HepG2 (cell line): Measurements from ENCODE around the gene ATP9A. TPM values are rescaled to one million over a fixed set of nuclear protein-coding genes. Genes with fewer than 3 reads are reported as not detected.

ENCODE experiments used
- ATAC-seq: fragments of 200-7000 bp; cut with Tn5 transposase; 3 replicates; pipeline ENCODE4 v1.9.1; 2020; ENCODE audit warnings: mild to moderate bottlenecking, moderate library complexity
- BruUV-seq: library from RNA; stranded (reverse); fragments of 400-500 nt; replicated peaks from 2 replicates; lab custom pipeline; 2021; lab: Mats Ljungman, UMichigan
- CTCF ChIA-PET: fragments of 300-600 bp; formaldehyde crosslinking; extraction: SDS; loops from one replicate; lab custom pipeline; 2021; ENCODE audit warnings: low total read pairs, inconsistent platforms, low intra/inter-chr PET ratio; lab: Yijun Ruan, JAX
- POLR2A ChIA-PET: fragments of 350-600 bp; sonication (Branson Sonifier 250); formaldehyde crosslinking; loops from one replicate; lab custom pipeline; 2020; ENCODE audit warnings: antibody characterized with exemption, inconsistent platforms; lab: Yijun Ruan, JAX
- DNase-seq: peaks from one replicate; pipeline ENCODE4 v3.0.0-alpha.2; 2015; ENCODE audit warnings: low spot score
- FAIRE-seq: peaks from 3 replicates; lab custom pipeline; 2011; peaks lifted over from hg19 to GRCh38; lab: Jason Lieb, UNC
- H2AFZ ChIP-seq: one replicate; pipeline ENCODE4 v1.6.1; 2011; ENCODE audit warnings: low read length, inconsistent platforms
- H3K27ac ChIP-seq: fragments of 300-600 bp; 3 replicates; pipeline ENCODE4 v1.8.0; 2011; ENCODE audit warnings: mixed run types, mild to moderate bottlenecking, mixed read lengths, low read length, inconsistent platforms; ENCODE audit not compliant: insufficient read depth; ENCODE audit errors: extremely low read length
- H3K27me3 ChIP-seq, 2 experiments: fragments of 200-600 bp in 1 of 2; 2 replicates in 1 of 2; 3 replicates in 1 of 2; pipeline versions ENCODE4 v1.6.0 to v1.8.0; 2011; ENCODE audit warnings: low read length in 2 of 2, mild to moderate bottlenecking in 2 of 2, moderate library complexity in 2 of 2, inconsistent platforms in 1 of 2; ENCODE audit not compliant: insufficient read depth in 2 of 2, control insufficient read depth in 1 of 2
- H3K36me3 ChIP-seq, 2 experiments: fragments of 200-600 bp in 1 of 2; replicated peaks in 1 of 2; 2 replicates in 1 of 2; 3 replicates in 1 of 2; pipeline versions ENCODE4 v1.5.1 to v1.8.0; 2011; ENCODE audit warnings: low read length in 2 of 2, inconsistent platforms in 1 of 2; ENCODE audit not compliant: insufficient read depth in 2 of 2, control insufficient read depth in 1 of 2
- H3K4me1 ChIP-seq: 2 replicates; pipeline ENCODE4 v1.5.1; 2012; ENCODE audit warnings: low read length, inconsistent platforms; ENCODE audit not compliant: insufficient read depth
- H3K4me2 ChIP-seq: 2 replicates; pipeline ENCODE4 v1.6.0; 2011; ENCODE audit warnings: low read depth, low read length, inconsistent platforms
- H3K4me3 ChIP-seq, 3 experiments: fragments of 200-600 bp in 1 of 3; sonication (generic), shearing (Covaris generic) in 1 of 3; replicated peaks in 1 of 3; 2 replicates each; pipeline ENCODE4 v1.5.1; 2011 to 2016; ENCODE audit warnings: low read length in 3 of 3, inconsistent platforms in 2 of 3, low read depth in 2 of 3, mild to moderate bottlenecking in 2 of 3, control low read depth in 1 of 3, mixed read lengths in 1 of 3; ENCODE audit not compliant: insufficient read depth in 1 of 3
- H3K79me2 ChIP-seq: one replicate; pipeline ENCODE4 v1.6.1; 2011; ENCODE audit warnings: low read length, inconsistent platforms; ENCODE audit not compliant: insufficient read depth
- H3K9ac ChIP-seq: 2 replicates; pipeline ENCODE4 v1.6.0; 2011; ENCODE audit warnings: mild to moderate bottlenecking, low read depth, low read length, inconsistent platforms; ENCODE audit not compliant: insufficient read depth
- H3K9me3 ChIP-seq: 2 replicates; pipeline ENCODE4 v1.5.1; 2012; ENCODE audit warnings: mild to moderate bottlenecking, low read length
- H4K20me1 ChIP-seq: 2 replicates; pipeline ENCODE4 v1.6.0; 2011; ENCODE audit warnings: inconsistent platforms, mild to moderate bottlenecking, low read length, moderate library complexity; ENCODE audit not compliant: insufficient read depth
- ELF3 ChIP-seq: IDR thresholded peaks from 2 replicates; pipeline ENCODE4 v1.6.1; 2016; ENCODE audit warnings: missing genetic modification reagents, missing compliant biosample characterization
- KLF12 ChIP-seq: sonication (generic); formaldehyde crosslinking; IDR thresholded peaks from 2 replicates; pipeline ENCODE4 v1.4.0; 2020; ENCODE audit warnings: missing genetic modification reagents, borderline replicate concordance
- PHF21A ChIP-seq: sonication (generic); formaldehyde crosslinking; IDR thresholded peaks from 2 replicates; pipeline ENCODE4 v1.5.0; 2020; ENCODE audit warnings: mild to moderate bottlenecking, missing genetic modification reagents
- SMAD1 ChIP-seq: sonication (generic); formaldehyde crosslinking; IDR thresholded peaks from 2 replicates; pipeline ENCODE4 v1.4.0; 2020; ENCODE audit warnings: missing genetic modification reagents, low read depth, mild to moderate bottlenecking, borderline replicate concordance
- SRY ChIP-seq: sonication (generic); formaldehyde crosslinking; IDR thresholded peaks from 2 replicates; pipeline ENCODE4 v1.8.0; 2022; ENCODE audit warnings: mild to moderate bottlenecking, missing genetic modification reagents
- TBP ChIP-seq: sonication (generic); formaldehyde crosslinking; IDR thresholded peaks from 2 replicates; pipeline ENCODE4 v1.5.0; 2020; ENCODE audit warnings: missing genetic modification reagents
- ZBTB38 ChIP-seq: sonication (generic); formaldehyde crosslinking; IDR thresholded peaks from 2 replicates; pipeline ENCODE4 v1.5.1; 2020; ENCODE audit warnings: mild to moderate bottlenecking, missing genetic modification reagents
- ZNF567 ChIP-seq: sonication (generic); formaldehyde crosslinking; IDR thresholded peaks from 2 replicates; pipeline ENCODE4 v1.8.1; 2023; ENCODE audit warnings: mild to moderate bottlenecking, missing genetic modification reagents, borderline replicate concordance
- ZNF629 ChIP-seq: sonication (generic); formaldehyde crosslinking; conservative IDR thresholded peaks from 2 replicates; pipeline ENCODE4 v1.5.0; 2020; ENCODE audit warnings: missing genetic modification reagents
- WGBS: methylation state at CpG from one replicate; pipeline ENCODE4 v1.1.6; 2017; ENCODE audit warnings: low lambda C conversion rate; 5-methylcytosine and 5-hydroxymethylcytosine counted together
- in situ Hi-C: cut with HindIII; loops from 2 replicates; pipeline ENCODE4 v1.10.0; 2017; ENCODE audit warnings: low pct_unique_long_range_greater_than_20kb; ENCODE audit not compliant: extremely low pct_ligation_motif_present
- intact Hi-C: fragments of 100-400 bp; cut with micrococcal nuclease; formaldehyde crosslinking; loops from one replicate; pipeline ENCODE4 v1.10.0; 2022; ENCODE audit not compliant: unreplicated experiment
- polyA plus RNA-seq, 8 experiments: library from polyadenylated mRNA; depleted of rRNA in 3 of 8; stranded (reverse) in 7 of 8; unstranded in 1 of 8; fragments of >200 nt; fragmentation: Illumina TruSeq in 4 of 8; extraction: Trizol in 4 of 8; gene quantifications; 2 replicates each; pipeline versions ENCODE4 v1.2.1 to v1.2.3, GENCODE V29; 2011 to 2016; ENCODE audit warnings: low read depth in 4 of 8, missing spikeins in 1 of 8, mixed read lengths in 1 of 8; ENCODE audit not compliant: insufficient read depth in 1 of 8
- total RNA-seq, 5 experiments: library from RNA; depleted of rRNA; stranded (reverse); fragments of >200 nt; fragmentation: Illumina TruSeq; extraction: Trizol; gene quantifications; 2 replicates each; pipeline ENCODE4 v1.2.3, GENCODE V29; 2016; ENCODE audit warnings: low read depth in 1 of 5

ATP9A gene
- total and polyA plus RNA-seq, 2 of the 13 experiments (the other 11 are each of a cell fraction or from before 2014, with no cell fraction given): 11.8 to 18.5 TPM

DNA sequence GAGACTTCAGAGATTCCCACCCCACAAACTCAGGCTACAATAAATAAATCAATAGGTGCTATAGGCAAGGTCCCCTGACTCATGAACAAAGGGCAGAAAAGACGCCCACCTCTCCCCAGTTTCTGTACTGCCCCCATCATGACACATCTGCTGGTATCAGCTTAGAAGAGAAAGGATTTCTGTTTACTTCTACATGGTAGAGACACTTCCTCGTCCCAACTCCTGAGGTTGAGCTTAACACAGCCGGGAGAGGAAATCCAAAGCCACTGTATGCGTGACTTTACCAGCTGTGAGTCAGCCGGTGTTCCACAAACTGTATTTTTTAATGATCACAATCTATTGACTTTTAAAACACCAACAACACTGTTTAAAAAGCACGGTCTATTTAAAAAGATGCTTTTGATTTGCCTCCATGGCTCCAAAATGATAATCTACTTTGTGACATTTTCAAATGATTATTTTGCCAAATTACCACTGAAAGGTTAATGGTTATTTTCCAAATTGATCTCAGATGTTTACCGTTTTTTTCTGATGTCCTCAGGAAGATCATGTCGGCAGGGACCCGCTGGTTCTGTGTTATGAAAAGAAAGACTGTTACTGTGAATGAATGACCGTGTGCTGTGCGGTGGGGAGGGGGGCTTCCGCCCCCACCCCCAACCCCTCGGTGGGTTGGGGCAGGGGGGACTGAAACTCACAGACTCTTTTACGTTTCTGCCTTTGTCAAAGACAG lies 72.5 kb downstream of the ATP9A start:
- CTCF ChIA-PET: no interaction called here
- peak; percentile 33 for DNase-seq
- no TSS peak for BruUV-seq

GRCh38 chr20:51692806-51693400 lies 75.3 kb downstream of the ATP9A start:
- FAIRE-seq (no peak), ATAC-seq (no peak), DNase-seq (no peak)
- Histone ChIP-seq H3K9ac (no peak overlapping the region), H3K4me1 (peaks cover 27% of the 10 kb centered on the region), H3K9me3 (no peaks in the 10 kb centered on the region), H3K79me2 (no peaks in the 10 kb centered on the region), H2AFZ (no peak overlapping the region), H3K27me3 (no peaks in the 10 kb centered on the region), H3K4me2 (no peak overlapping the region), H3K27ac (no peak overlapping the region), H3K4me3 (no peak overlapping the region), H3K36me3 (peaks cover 0 to 11% of the 10 kb centered on the region in 2 experiments; a peak in 3 of 5 replicates), H4K20me1 (no peaks in the 10 kb centered on the region)
- no peak for TF ChIP-seq SRY (CRISPR knock-in tag)
- no peak for TF ChIP-seq ZNF629 (CRISPR knock-in tag)
- TF ChIP-seq SMAD1: no peak
- intact Hi-C loops (no loop called here), in situ Hi-C loops (no loop called here)
- POLR2A ChIA-PET: no interaction called here
- CTCF ChIA-PET: no interaction called here
- no TSS peak for BruUV-seq
- 95% methylated on average over 13 of the region's 13 CpGs for WGBS

More for the DNA sequence above, 72.5 kb downstream of the ATP9A start:
- Histone ChIP-seq H3K9me3 (no peaks in the 10 kb centered on the region), H4K20me1 (no peaks in the 10 kb centered on the region), H2AFZ (no peak overlapping the region), H3K36me3 (peaks cover 0 to 4% of the 10 kb centered on the region in 2 experiments; a peak in 2 of 5 replicates), H3K9ac (no peak overlapping the region), H3K27ac (no peak overlapping the region), H3K79me2 (no peaks in the 10 kb centered on the region), H3K27me3 (no peaks in the 10 kb centered on the region), H3K4me2 (no peak overlapping the region), H3K4me1 (peaks cover 52% of the 10 kb centered on the region), H3K4me3 (no peak overlapping the region)
- intact Hi-C loops (no loop called here), in situ Hi-C loops (no loop called here)
- TF ChIP-seq KLF12 (CRISPR knock-in tag) (no peak), ELF3 (CRISPR knock-in tag) (0 out of 2 replicates have a peak, but pooled peaks have one; percentile 24), TBP (no peak), ZNF567 (CRISPR knock-in tag) (0 out of 2 replicates have a peak, but pooled peaks have one; percentile 56), ZBTB38 (CRISPR knock-in tag) (peak; percentile 45; the same call in 1 of the 2 replicates), PHF21A (0 out of 2 replicates have a peak, but pooled peaks have one; percentile 33)
- 90% methylated on average over 14 of the region's 14 CpGs for WGBS
- POLR2A ChIA-PET: no interaction called here
- FAIRE-seq (no peak), ATAC-seq (peak; percentile 34; the same call in 1 of the 3 replicates)
